Naive thymus-derived CD8-positive, alpha-beta T cell (primary cell): ENCODE results near the gene IPMK. TPM values are rescaled to one million over a fixed set of nuclear protein-coding genes. Genes with fewer than 3 reads are reported as not detected.
A peak's percentile ranks its signal among the peaks of the same experiment; 100 is the strongest.
"Not testable (repeated sequence)": the region's sequence is repeated elsewhere in the genome, so short reads cannot be mapped to it uniquely, and the experiment has no call there.

Experiments used
- ATAC-seq, 2 donors: fragments of 150-1000 bp; cut with Tn5 transposase in 1 of 2; sonication (Bioruptor Pico), chemical (Tn5 transposase) in 1 of 2; 1 replicate in 1 of 2; 2 replicates in 1 of 2; pipeline ENCODE4 v1.10.0; 2021; ENCODE audit warnings: mild to moderate bottlenecking in 2 of 2, moderate library complexity in 2 of 2
- POLR2A ChIA-PET: fragments of 350-600 bp; sonication (Branson Sonifier 250); formaldehyde crosslinking; loops from one replicate; lab custom pipeline; 2021; ENCODE audit warnings: antibody characterized with exemption; lab: Charles Lee
- DNase-seq, 10 donors: peaks; one replicate each; pipeline versions ENCODE4 v3.0.0 to v3.0.0-alpha.2; 2020 to 2022
- H3K27ac Mint-ChIP-seq, 10 donors: one replicate each; pipeline ENCODE4 v1.8.0; 2020 to 2022; ENCODE audit warnings: mild to moderate bottlenecking in 10 of 10, mixed read lengths in 10 of 10, moderate library complexity in 4 of 10, inconsistent platforms in 1 of 10
- H3K27me3 Mint-ChIP-seq, 5 donors: one replicate each; pipeline ENCODE4 v1.8.0; 2021 to 2022; ENCODE audit warnings: mixed read lengths in 5 of 5
- H3K36me3 Mint-ChIP-seq, 3 donors: one replicate each; pipeline ENCODE4 v1.8.0; 2020 to 2022; ENCODE audit warnings: mixed read lengths in 3 of 3, mild to moderate bottlenecking in 2 of 3, inconsistent platforms in 1 of 3
- H3K4me1 Mint-ChIP-seq, 4 donors: one replicate each; pipeline ENCODE4 v1.8.0; 2021 to 2022; ENCODE audit warnings: mixed read lengths in 4 of 4
- H3K4me3 Mint-ChIP-seq, 10 donors: one replicate each; pipeline ENCODE4 v1.8.0; 2020 to 2022; ENCODE audit warnings: mild to moderate bottlenecking in 10 of 10, mixed read lengths in 10 of 10, moderate library complexity in 6 of 10, inconsistent platforms in 1 of 10
- H3K9me3 Mint-ChIP-seq, 9 donors: one replicate each; pipeline ENCODE4 v1.8.0; 2020 to 2022; ENCODE audit warnings: mixed read lengths in 9 of 9, mild to moderate bottlenecking in 3 of 9, inconsistent platforms in 1 of 9, moderate library complexity in 1 of 9
- polyA plus RNA-seq, 3 donors: library from polyadenylated mRNA; unstranded; fragments of 300-500 nt; fragmentation: Illumina TruSeq; gene quantifications; one replicate each; pipeline ENCODE4 v1.2.3, GENCODE V29; 2021
- total RNA-seq, 8 experiments: library from RNA in 2 of 8; stranded (reverse) in 2 of 8; gene quantifications; one replicate each; pipeline ENCODE4 v1.2.3 and lab custom pipeline; 2021 to 2026

The IPMK gene
- total and polyA plus RNA-seq, 5 experiments from 2014 or later, result 1.6 to 7.1 (median 2.2) TPM

DNA sequence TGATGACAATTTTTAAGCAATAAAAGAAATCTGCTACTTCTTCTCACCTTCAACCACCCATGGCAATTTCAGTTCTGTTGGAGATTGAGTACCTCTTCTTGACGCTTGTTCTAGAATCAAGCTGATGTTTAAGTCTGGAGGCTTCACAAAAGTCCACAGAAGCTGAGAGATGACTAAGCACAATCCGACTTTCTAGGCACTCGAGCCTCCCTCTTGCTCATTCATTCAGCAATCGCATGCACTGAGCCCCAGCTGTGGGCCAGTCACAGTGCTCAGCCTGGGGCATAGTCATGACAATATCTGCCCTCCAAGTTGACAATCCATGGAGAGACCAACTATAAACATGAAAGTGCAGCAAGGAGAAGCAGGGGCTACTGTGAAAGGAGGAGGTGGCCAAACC is 103.2 kb downstream of the IPMK start:
- H3K4me1 Mint-ChIP-seq, result no peaks in the 10 kb centered on the region
- peaks cover 0 to 2% (median 0%) of the 10 kb centered on the region in 3 donors for H3K36me3 Mint-ChIP-seq
- ATAC-seq (no peak), DNase-seq (no peak)
- no peak overlapping the region for H3K4me3 Mint-ChIP-seq
- POLR2A ChIA-PET, result no interaction called here
- no peak overlapping the region for H3K27ac Mint-ChIP-seq
- no peaks in the 10 kb centered on the region for H3K9me3 Mint-ChIP-seq
- H3K27me3 Mint-ChIP-seq, result peaks cover 14 to 43% (median 27%) of the 10 kb centered on the region in 5 donors

DNA sequence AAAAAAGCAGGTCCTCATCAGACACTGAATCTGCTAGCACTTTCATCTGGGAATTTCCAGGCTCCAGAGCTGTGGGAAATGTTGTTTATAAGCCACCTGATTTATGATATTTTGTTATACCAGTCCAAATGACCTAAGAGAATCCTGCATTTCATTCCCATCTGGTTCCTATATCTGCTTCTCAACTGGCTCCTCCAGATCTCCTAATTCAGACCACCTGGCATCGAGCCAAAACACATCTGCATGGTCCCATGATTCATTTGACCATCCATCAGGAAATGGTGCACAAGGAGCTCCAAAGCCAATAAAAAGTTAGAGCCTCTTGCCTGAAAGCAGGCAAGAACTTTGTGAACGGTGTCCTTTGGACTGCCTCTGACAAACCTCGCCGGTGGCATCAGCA is 108.9 kb downstream of the IPMK start:
- H3K27me3 Mint-ChIP-seq, result peaks cover 9 to 40% (median 24%) of the 10 kb centered on the region in 5 donors
- H3K9me3 Mint-ChIP-seq, result no peaks in the 10 kb centered on the region
- DNase-seq, result no peak
- ATAC-seq, result no peak
- no peaks in the 10 kb centered on the region for H3K4me1 Mint-ChIP-seq
- POLR2A ChIA-PET, result no interaction called here
- no peak overlapping the region for H3K4me3 Mint-ChIP-seq
- H3K27ac Mint-ChIP-seq, result peak overlapping the region in 1 of 10 donors; percentile 1
- H3K36me3 Mint-ChIP-seq, result peaks cover 0 to 2% (median 0%) of the 10 kb centered on the region in 3 donors

DNA sequence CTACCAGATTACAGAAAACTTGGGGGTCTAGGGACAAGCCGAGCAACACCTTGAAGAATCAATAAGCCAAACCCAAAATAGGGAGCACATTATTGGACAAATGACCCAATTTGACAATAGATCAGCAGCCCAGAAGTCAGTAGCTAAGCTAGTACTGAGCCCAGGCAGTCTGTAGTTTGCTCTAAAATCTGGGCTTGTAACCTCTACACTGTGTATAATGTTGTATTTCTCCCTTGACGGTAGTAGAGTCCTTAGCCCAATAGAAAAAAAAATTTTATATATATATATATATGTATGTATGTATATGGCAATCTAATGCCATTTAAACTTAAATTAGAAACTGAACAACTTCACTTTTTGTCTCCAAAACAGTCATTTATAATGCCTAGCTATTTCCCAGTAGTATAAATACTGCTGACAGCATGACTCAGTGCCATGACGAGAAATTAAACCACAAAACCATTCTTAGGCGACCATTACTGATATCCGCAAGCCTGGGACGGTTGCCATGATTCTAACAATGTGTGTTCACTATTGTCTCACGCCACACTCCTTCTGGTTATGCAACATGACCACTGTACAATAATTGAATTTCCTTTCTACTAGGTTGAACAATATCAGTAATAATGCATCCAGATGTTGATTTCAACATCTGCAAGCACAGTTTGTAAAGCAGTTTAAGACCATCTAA is 110.5 kb downstream of the IPMK start:
- DNase-seq (no peak), ATAC-seq (no peak)
- H3K4me1 Mint-ChIP-seq, result no peaks in the 10 kb centered on the region
- H3K36me3 Mint-ChIP-seq, result peaks cover 0 to 1% (median 0%) of the 10 kb centered on the region in 3 donors
- no peak overlapping the region for H3K4me3 Mint-ChIP-seq
- peaks cover 5 to 38% (median 23%) of the 10 kb centered on the region in 5 donors for H3K27me3 Mint-ChIP-seq
- no peak overlapping the region for H3K27ac Mint-ChIP-seq
- H3K9me3 Mint-ChIP-seq, result no peaks in the 10 kb centered on the region
- POLR2A ChIA-PET, result no interaction called here

DNA sequence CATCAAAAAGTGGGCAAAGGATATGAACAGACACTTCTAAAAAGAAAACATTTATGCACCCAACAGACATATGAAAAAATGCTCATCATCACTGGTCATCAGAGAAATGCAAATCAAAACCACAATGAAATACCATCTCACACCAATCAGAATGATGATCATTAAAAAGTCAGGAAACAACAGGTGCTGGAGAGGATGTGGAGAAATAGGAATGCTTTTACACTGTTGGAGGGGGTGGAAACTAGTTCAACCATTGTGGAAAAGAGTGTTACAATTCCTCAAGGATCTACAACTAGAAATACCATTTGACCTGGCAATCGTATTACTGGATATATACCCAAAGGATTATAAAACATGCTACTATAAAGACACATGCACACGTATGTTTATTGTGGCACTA is 111.8 kb downstream of the IPMK start:
- H3K9me3 Mint-ChIP-seq, H3K4me1 Mint-ChIP-seq, ATAC-seq, H3K27ac Mint-ChIP-seq, DNase-seq, H3K36me3 Mint-ChIP-seq, H3K4me3 Mint-ChIP-seq, POLR2A ChIA-PET: not testable (repeated sequence)
- H3K27me3 Mint-ChIP-seq, result peaks cover 5 to 38% (median 23%) of the 10 kb centered on the region in 5 donors

DNA sequence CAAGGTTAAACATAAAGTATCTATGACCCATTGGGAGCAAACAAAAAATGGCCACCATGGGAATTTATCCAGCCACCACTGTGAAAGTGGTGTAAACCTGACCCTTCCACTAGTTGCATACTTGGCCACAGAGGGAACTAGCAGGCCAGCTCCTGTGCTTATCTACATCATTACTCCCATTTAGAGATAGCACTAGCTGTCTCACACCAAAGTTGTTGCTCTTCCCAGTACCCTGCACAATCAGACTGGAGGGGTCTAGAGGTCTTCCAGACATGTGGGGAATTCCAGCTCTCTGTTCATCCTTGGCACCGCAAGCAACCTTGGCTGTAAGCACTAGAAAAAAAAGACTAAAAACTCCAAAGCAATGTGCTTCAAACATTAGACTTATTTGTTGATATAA is 113.9 kb downstream of the IPMK start:
- Mint-ChIP-seq H3K9me3 (no peaks in the 10 kb centered on the region), H3K27me3 (peaks cover 8 to 38% (median 23%) of the 10 kb centered on the region in 5 donors), H3K4me1 (no peaks in the 10 kb centered on the region), H3K27ac (no peak overlapping the region), H3K36me3 (no peaks in the 10 kb centered on the region), H3K4me3 (no peak overlapping the region)
- POLR2A ChIA-PET, result no interaction called here
- ATAC-seq (no peak), DNase-seq (no peak)

DNA sequence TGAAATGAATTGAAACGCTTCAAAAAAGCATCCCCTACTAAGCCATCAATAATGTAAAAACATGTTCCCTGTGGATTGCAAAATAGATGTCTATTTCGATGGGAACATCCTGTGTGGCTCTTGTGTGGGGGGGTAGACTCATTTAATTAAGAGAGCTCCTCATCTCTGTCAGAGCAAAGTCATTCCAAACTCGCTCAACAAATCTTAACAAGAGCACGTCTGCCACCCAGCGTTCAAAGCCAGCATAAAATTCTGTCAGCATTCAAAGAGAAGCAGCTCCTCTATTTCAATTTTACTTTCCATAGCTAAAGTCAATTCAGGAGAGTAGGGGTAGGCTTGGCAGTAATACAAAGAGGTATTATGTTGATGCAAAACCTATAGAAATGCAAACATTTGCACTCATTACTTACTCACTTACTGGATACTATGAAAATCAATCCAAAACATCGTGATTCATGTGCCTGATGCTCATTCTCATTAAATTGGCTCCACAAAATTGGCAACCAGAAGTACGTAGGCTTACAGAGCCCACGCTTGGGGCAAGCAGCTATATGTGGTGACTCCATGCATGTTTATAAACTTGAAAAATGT is 114.9 kb downstream of the IPMK start:
- Mint-ChIP-seq H3K27ac (no peak overlapping the region), H3K27me3 (peaks cover 8 to 38% (median 19%) of the 10 kb centered on the region in 5 donors), H3K36me3 (no peaks in the 10 kb centered on the region), H3K9me3 (no peaks in the 10 kb centered on the region), H3K4me3 (no peak overlapping the region), H3K4me1 (no peaks in the 10 kb centered on the region)
- POLR2A ChIA-PET, result no interaction called here
- ATAC-seq (no peak), DNase-seq (peak in 6 of 10 donors; percentile 3 to 18 (median 11))

DNA sequence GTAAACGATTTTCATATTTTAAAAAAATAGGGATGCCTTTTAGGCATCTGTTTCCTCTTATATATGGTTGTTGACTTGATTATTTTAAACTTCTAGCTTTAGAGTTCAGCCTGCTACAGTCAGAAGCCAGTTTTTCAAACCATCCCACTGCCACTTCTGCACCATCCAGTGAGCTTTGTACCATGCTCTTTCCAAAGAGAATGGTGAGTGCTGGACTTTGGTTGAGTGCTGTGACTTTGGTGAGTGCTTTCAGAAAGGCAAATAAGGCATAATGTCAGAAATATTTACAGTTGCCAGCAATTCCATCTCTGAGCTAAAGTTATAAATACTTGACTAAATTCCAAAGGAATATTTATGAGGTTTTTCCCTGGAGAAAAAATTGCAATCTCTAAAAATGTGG is 117.4 kb downstream of the IPMK start:
- no peaks in the 10 kb centered on the region for H3K9me3 Mint-ChIP-seq
- POLR2A ChIA-PET, result no interaction called here
- H3K4me1 Mint-ChIP-seq, result no peaks in the 10 kb centered on the region
- DNase-seq, result no peak
- ATAC-seq, result no peak
- no peak overlapping the region for H3K27ac Mint-ChIP-seq
- no peak overlapping the region for H3K4me3 Mint-ChIP-seq
- peaks cover 10 to 44% (median 16%) of the 10 kb centered on the region in 5 donors for H3K27me3 Mint-ChIP-seq
- H3K36me3 Mint-ChIP-seq, result no peaks in the 10 kb centered on the region

DNA sequence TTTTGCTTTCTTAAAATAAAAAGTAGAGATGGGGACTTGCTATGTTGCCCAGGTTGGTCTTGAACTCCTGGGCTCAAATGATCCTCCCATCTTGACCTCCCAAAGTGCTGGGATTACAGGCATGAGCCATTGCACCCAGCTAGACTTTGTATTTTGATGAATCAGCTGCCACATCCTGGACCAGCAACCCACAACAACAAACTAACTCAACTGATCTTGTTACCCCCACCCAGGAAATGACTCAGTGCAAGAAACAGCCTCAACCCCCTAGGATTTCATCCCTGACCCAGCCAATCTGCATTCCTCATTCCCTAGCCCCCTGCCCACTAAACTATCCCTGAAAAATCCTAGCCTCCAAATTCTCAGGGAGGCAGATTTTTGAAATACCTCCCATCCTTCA is 123.8 kb downstream of the IPMK start:
- peaks cover 2 to 11% (median 4%) of the 10 kb centered on the region in 4 donors for H3K4me1 Mint-ChIP-seq
- peak overlapping the region in 1 of 10 donors; percentile 7 for H3K27ac Mint-ChIP-seq
- H3K27me3 Mint-ChIP-seq, result peaks cover 11 to 23% (median 12%) of the 10 kb centered on the region in 5 donors
- H3K4me3 Mint-ChIP-seq, result no peak overlapping the region
- no peak for DNase-seq
- ATAC-seq, result no peak
- peaks cover 0 to 5% (median 0%) of the 10 kb centered on the region in 9 donors for H3K9me3 Mint-ChIP-seq
- POLR2A ChIA-PET, result no interaction called here
- H3K36me3 Mint-ChIP-seq, result no peaks in the 10 kb centered on the region

Other genes starting within 250 kb of the IPMK start
- gene CISD1, start 1.3 kb upstream of the IPMK start, total RNA-seq, result 10 to 100 TPM in 1 of 2 experiments, 1 to 10 TPM in 1; 9.7 to 11.6 TPM
- 10 to 100 TPM; 54.6 to 71.4 (median 60.4) TPM for gene CISD1, start 1.3 kb upstream of the IPMK start, polyA plus RNA-seq
- gene UBE2D1, start 67.1 kb upstream of the IPMK start, total RNA-seq, result 10 to 100 TPM; 10.2 to 11.4 TPM
- gene UBE2D1, start 67.1 kb upstream of the IPMK start, polyA plus RNA-seq, result 10 to 100 TPM; 15.4 to 17.3 (median 17.1) TPM
- gene TFAM, start 117.5 kb upstream of the IPMK start, total RNA-seq, result 10 to 100 TPM; 58.5 to 61.4 TPM
- 10 to 100 TPM; 50.3 to 52.7 (median 51.9) TPM for gene TFAM, start 117.5 kb upstream of the IPMK start, polyA plus RNA-seq
- not detected for gene BICC1, start 245.0 kb upstream of the IPMK start, total RNA-seq
- gene BICC1, start 245.0 kb upstream of the IPMK start, polyA plus RNA-seq, result not detected